ENCODE measurements around the gene BTBD17. TPM values are rescaled to one million over a fixed set of nuclear protein-coding genes. Genes with fewer than 3 reads are reported as not detected.

Gene BTBD17
- total RNA-seq, 2 experiments from 2014 or later, result not detected

DNA sequence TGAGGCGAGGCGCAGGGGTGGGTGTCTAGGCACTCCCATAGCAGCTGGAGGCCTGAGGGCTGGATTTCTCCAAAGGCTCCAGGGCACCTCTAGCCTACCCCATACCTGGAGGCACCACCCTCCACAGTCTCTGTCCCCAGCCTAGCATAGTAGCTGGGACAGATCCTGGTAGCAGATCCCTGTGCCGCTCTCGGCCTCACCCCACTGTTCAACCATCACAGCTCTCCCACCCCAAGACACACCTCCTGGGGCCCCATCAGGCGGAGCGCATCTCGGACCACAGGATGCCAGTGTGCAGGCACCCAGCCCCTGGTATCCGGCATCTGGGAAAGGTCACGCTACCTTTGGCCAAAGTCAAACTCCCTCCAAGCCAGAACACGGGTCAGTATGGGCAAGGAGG is 7.1 kb downstream of the BTBD17 start:
- Mint-ChIP-seq H3K36me3 (ENCODE audit: low read depth) (no peaks in the 10 kb centered on the region), H3K4me1 (ENCODE audit: low read depth) (peaks cover 6% of the 10 kb centered on the region), H3K9me3 (no peaks in the 10 kb centered on the region), H3K27ac (no peak overlapping the region), H3K4me3 (no peak overlapping the region), H3K27me3 (ENCODE audit: low read depth) (peaks cover 45% of the 10 kb centered on the region)
- CTCF ChIA-PET, result interaction anchor here (0.6 to 1.0 kb wide), 3 partner anchors 11 to 268 kb away, joined by 3 to 6 read pairs (median 3); no protein-coding TSS in a partner anchor
- intact Hi-C loops (cut with micrococcal nuclease), result loop anchor here (1.0 kb wide), 2 partner anchors 53 to 144 kb away; no protein-coding TSS in a partner anchor
- DNase-seq, result no peak

GRCh38 chr17:74354123-74354522 is 7.5 kb downstream of the BTBD17 start:
- peaks cover 6% of the 10 kb centered on the region for H3K4me1 Mint-ChIP-seq (ENCODE audit: low read depth)
- no peak overlapping the region for H3K4me3 Mint-ChIP-seq
- intact Hi-C loops (cut with micrococcal nuclease), result loop anchor here (1.0 kb wide), 2 partner anchors 53 to 144 kb away; no protein-coding TSS in a partner anchor
- DNase-seq, result peak; percentile 79
- H3K27me3 Mint-ChIP-seq (ENCODE audit: low read depth), result peaks cover 44% of the 10 kb centered on the region
- H3K9me3 Mint-ChIP-seq, result no peaks in the 10 kb centered on the region
- CTCF ChIA-PET, result interaction anchor here (0.6 to 0.7 kb wide), 2 partner anchors 72 to 268 kb away, joined by 3 to 6 read pairs; no protein-coding TSS in a partner anchor
- no peaks in the 10 kb centered on the region for H3K36me3 Mint-ChIP-seq (ENCODE audit: low read depth)
- H3K27ac Mint-ChIP-seq, result no peak overlapping the region

DNA sequence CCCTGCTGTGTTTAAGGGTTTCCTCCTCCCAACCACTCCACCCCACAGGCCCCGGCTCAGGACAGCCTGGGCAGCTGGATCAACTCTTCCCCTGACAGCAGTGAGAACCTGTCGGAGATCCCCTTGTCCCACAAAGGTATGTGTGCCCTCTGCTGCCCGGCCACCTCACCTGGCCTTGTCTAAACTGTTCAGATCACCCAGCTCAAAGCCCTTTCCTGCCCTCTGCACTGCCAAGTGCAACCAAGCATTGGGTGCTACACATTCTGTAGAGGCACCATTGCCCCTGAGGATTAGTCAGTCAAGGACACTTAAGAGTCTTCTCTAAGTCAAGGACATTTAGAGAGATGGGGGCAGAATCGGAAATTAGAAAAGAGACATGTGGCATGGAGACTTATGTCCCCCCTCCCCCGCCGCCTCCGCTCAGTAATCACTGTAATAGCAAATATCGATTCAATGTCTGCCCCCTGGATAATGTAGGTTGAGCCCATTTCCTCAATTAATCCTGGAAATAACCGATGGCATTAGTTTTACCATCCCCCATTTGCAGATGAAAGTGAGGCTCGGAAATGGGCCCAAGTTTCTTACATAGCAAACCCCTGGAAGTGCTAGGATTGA is 8.1 kb downstream of the BTBD17 start:
- Mint-ChIP-seq H3K36me3 (ENCODE audit: low read depth) (no peaks in the 10 kb centered on the region), H3K4me3 (no peak overlapping the region), H3K4me1 (ENCODE audit: low read depth) (peaks cover 6% of the 10 kb centered on the region), H3K27me3 (ENCODE audit: low read depth) (peaks cover 42% of the 10 kb centered on the region), H3K27ac (no peak overlapping the region), H3K9me3 (no peaks in the 10 kb centered on the region)
- CTCF ChIA-PET, result interaction anchor here (0.7 to 2.8 kb wide), 2 partner anchors 15 to 18 kb away, joined by 4 to 13 read pairs; partner anchors contain the start of gene GPR142
- intact Hi-C loops (cut with micrococcal nuclease), result loop anchor here (1.0 kb wide), 2 partner anchors 52 to 143 kb away; no protein-coding TSS in a partner anchor
- DNase-seq, result no peak

DNA sequence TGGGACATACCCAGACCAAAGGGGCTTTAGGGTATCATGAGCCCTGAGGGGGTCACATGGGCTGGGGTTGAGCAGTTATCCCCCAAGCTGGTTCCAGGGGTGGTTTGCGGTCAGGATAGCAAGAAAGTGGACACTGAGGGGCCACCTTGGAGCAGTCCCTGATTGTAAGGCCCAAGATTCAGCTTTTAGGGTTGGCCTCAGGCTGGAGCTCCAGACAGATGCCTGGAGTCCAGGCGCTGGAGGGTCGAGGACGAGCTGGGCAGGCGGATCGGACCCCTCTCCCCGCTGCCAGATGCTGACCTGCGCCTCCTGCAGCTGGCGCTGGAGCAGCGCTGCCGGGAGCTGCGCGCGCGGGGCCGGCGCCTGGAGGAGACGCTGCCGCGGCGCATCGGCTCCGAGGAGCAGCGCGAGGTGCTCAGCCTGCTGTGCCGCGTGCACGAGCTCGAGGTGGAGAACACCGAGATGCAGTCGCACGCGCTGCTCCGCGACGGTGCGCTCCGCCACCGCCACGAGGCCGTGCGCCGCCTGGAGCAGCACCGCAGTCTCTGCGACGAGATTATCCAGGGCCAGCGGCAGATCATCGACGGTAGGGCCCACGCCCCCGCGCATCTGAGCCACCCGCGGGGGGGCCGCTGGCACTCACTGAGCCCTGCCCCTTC is 10.0 kb downstream of the BTBD17 start:
- intact Hi-C loops (cut with micrococcal nuclease), result no loop called here
- H3K36me3 Mint-ChIP-seq (ENCODE audit: low read depth), result no peaks in the 10 kb centered on the region
- no peaks in the 10 kb centered on the region for H3K9me3 Mint-ChIP-seq
- H3K4me1 Mint-ChIP-seq (ENCODE audit: low read depth), result peaks cover 5% of the 10 kb centered on the region
- H3K4me3 Mint-ChIP-seq, result no peak overlapping the region
- DNase-seq, result no peak
- CTCF ChIA-PET, result interaction anchor here (0.7 to 2.8 kb wide), 7 partner anchors 17 to 215 kb away, joined by 3 to 13 read pairs (median 4); partner anchors contain the start of gene GPR142
- no peak overlapping the region for H3K27ac Mint-ChIP-seq
- H3K27me3 Mint-ChIP-seq (ENCODE audit: low read depth), result peaks cover 38% of the 10 kb centered on the region

DNA sequence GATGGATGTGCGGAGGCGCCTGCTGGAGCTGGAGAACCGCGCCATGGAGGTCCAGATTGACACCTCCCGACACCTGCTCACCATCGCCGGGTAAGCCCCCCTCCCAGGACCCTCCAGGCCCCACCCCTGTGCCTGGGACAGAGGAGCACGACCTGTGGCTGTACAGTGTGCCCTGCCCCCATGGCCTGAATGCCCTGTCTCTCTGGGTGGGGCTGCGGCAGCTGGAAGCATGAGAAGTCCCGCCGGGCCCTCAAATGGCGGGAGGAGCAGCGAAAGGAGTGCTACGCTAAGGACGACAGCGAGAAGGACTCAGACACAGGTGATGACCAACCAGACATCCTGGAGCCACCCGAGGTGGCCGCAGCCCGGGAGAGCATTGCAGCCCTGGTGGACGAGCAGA is 11.2 kb downstream of the BTBD17 start:
- no peak overlapping the region for H3K4me3 Mint-ChIP-seq
- H3K27ac Mint-ChIP-seq, result no peak overlapping the region
- peaks cover 36% of the 10 kb centered on the region for H3K27me3 Mint-ChIP-seq (ENCODE audit: low read depth)
- no peaks in the 10 kb centered on the region for H3K36me3 Mint-ChIP-seq (ENCODE audit: low read depth)
- peaks cover 5% of the 10 kb centered on the region for H3K4me1 Mint-ChIP-seq (ENCODE audit: low read depth)
- intact Hi-C loops (cut with micrococcal nuclease), result no loop called here
- CTCF ChIA-PET, result interaction anchor here (1.9 kb wide), 1 partner anchor 18 kb away, joined by 5 read pairs; no protein-coding TSS in a partner anchor
- H3K9me3 Mint-ChIP-seq, result no peaks in the 10 kb centered on the region
- no peak for DNase-seq

GRCh38 chr17:74349120-74349519 is 12.5 kb downstream of the BTBD17 start:
- H3K4me3 Mint-ChIP-seq, result no peak overlapping the region
- CTCF ChIA-PET, result interaction anchor here (1.9 kb wide), 1 partner anchor 19 kb away, joined by 5 read pairs; no protein-coding TSS in a partner anchor
- H3K27me3 Mint-ChIP-seq (ENCODE audit: low read depth), result peaks cover 26% of the 10 kb centered on the region
- H3K27ac Mint-ChIP-seq, result no peak overlapping the region
- peaks cover 2% of the 10 kb centered on the region for H3K4me1 Mint-ChIP-seq (ENCODE audit: low read depth)
- no peaks in the 10 kb centered on the region for H3K36me3 Mint-ChIP-seq (ENCODE audit: low read depth)
- intact Hi-C loops (cut with micrococcal nuclease), result no loop called here
- DNase-seq, result no peak
- H3K9me3 Mint-ChIP-seq, result no peaks in the 10 kb centered on the region

- no peak for DNase-seq
- no peaks in the 10 kb centered on the region for H3K4me1 Mint-ChIP-seq (ENCODE audit: low read depth)
- H3K4me3 Mint-ChIP-seq, result no peak overlapping the region
- peaks cover 13% of the 10 kb centered on the region for H3K27me3 Mint-ChIP-seq (ENCODE audit: low read depth)
- H3K36me3 Mint-ChIP-seq (ENCODE audit: low read depth), result no peaks in the 10 kb centered on the region
- intact Hi-C loops (cut with micrococcal nuclease), result no loop called here
- no peaks in the 10 kb centered on the region for H3K9me3 Mint-ChIP-seq
- CTCF ChIA-PET, result interaction anchor here (0.7 to 1.2 kb wide), 2 partner anchors 12 to 47 kb away, joined by 3 read pairs; no protein-coding TSS in a partner anchor
- no peak overlapping the region for H3K27ac Mint-ChIP-seq
These were observed 14.0 kb downstream of the BTBD17 start for GRCh38 chr17:74347646-74348045.

DNA sequence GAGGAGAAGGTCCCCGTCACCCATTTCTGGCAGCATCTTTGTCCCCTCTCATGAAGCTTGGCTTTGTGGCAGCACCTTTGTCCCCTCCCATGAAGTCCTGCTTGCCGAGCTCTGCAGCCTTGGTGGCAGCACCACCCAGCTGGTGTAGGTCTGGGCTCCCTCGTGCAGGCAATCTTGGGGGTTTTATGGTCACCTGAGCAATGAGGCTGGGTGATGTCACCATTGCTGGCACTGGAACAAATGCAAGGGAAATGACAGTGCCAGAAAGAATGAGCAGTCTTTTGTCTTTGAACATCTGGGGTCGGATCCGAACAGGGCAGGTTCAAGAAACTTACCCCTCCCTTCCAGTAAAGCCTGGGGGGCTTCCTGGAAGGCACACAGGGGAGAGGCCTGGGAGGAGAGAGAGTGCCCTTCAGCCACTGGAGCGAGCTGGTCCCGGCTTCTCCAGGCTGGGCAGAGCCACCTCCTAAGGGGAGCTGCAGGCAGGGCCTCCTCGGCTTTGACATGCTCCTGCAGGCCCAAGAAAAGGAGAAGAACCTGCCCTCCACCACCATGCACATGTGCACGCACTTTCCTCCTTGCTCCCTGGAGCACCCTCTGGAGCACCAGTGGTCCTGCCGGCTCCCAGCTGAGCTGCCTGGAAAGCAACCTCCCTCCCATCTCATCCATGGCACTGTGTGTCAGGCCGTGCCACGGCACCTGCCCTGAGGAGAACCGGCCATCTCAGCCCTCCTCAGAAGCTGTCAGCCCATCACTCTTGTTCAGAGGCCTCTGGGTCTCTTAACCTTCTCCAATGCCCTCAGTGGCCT is 16.0 kb downstream of the BTBD17 start:
- H3K36me3 Mint-ChIP-seq (ENCODE audit: low read depth), result no peaks in the 10 kb centered on the region
- H3K27ac Mint-ChIP-seq, result no peak overlapping the region
- no peak overlapping the region for H3K4me3 Mint-ChIP-seq
- intact Hi-C loops (cut with micrococcal nuclease), result no loop called here
- CTCF ChIA-PET, result interaction anchor here (2.0 kb wide), 1 partner anchor 22 kb away, joined by 5 read pairs; the partner anchor contains the start of gene GPR142
- DNase-seq, result no peak
- no peaks in the 10 kb centered on the region for H3K9me3 Mint-ChIP-seq
- H3K27me3 Mint-ChIP-seq (ENCODE audit: low read depth), result peaks cover 7% of the 10 kb centered on the region
- no peaks in the 10 kb centered on the region for H3K4me1 Mint-ChIP-seq (ENCODE audit: low read depth)

- Mint-ChIP-seq H3K36me3 (ENCODE audit: low read depth) (no peaks in the 10 kb centered on the region), H3K4me3 (no peak overlapping the region), H3K9me3 (no peaks in the 10 kb centered on the region), H3K27me3 (ENCODE audit: low read depth) (peaks cover 6% of the 10 kb centered on the region), H3K4me1 (ENCODE audit: low read depth) (no peaks in the 10 kb centered on the region), H3K27ac (no peak overlapping the region)
- intact Hi-C loops (cut with micrococcal nuclease), result no loop called here
- CTCF ChIA-PET, result interaction anchor here (2.0 kb wide), 1 partner anchor 23 kb away, joined by 5 read pairs; the partner anchor contains the start of gene GPR142
- DNase-seq, result no peak
These were observed 17.0 kb downstream of the BTBD17 start for GRCh38 chr17:74344658-74345057.

DNA sequence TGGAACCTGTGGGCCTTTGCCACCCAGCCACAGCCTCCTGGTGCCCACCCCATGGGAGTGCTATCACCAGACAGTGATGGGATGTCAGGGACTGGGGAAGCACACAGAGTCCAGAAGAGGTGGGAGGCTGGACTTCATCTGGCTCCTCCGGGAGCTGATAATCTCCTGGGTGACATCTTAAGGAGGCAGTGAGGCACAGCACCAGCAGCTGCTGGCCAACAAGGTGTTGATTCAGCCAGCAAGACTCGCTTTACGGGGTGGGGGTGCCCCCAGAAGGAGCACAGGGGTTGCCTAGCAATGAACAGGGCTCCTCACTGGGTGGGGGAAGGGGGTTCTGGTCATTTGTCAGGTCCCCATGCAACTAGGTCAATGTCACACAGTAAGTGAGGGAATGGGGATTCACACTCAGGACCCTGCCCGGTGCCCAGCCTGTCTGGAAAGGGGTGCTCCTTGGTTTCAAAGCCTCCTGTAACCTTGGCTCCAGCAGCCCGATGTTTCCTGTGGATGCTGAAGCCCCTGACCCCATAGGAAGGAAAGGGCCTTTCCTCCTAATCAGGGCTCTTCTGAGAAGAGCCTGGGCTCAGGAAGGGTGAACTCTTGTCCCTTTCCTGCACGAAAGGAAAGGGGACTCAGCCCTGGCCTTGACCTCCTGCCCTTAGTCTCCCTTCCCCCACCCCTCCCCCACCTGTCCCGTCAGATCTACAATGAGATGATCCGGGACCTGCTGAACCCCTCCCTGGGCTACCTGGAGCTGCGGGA is 18.0 kb downstream of the BTBD17 start:
- Mint-ChIP-seq H3K4me1 (ENCODE audit: low read depth) (no peaks in the 10 kb centered on the region), H3K9me3 (no peaks in the 10 kb centered on the region), H3K27me3 (ENCODE audit: low read depth) (peaks cover 5% of the 10 kb centered on the region), H3K27ac (no peak overlapping the region), H3K4me3 (no peak overlapping the region), H3K36me3 (ENCODE audit: low read depth) (no peaks in the 10 kb centered on the region)
- CTCF ChIA-PET, result no interaction called here
- DNase-seq, result no peak
- intact Hi-C loops (cut with micrococcal nuclease), result no loop called here

DNA sequence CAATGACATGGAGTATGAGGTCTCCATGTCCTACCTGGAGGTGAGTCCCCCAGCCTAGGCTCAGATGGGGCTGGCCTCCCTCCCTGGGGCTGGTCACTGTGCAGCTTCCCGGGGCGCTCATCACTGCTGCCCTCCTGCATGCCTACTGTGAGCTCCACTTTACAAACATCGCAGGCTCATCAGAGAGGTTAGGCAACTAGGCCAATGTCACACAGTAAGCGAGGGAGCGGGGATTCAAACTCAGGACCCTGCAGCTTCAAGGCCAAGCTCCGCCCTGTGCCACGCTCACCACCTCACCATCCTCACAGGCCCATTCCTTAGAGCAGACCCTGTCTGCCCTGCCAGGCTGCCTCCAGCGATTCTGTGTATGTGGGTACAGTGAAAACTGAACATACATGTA is 18.5 kb downstream of the BTBD17 start:
- CTCF ChIA-PET, result no interaction called here
- Mint-ChIP-seq H3K27me3 (ENCODE audit: low read depth) (no peaks in the 10 kb centered on the region), H3K36me3 (ENCODE audit: low read depth) (no peaks in the 10 kb centered on the region), H3K9me3 (no peaks in the 10 kb centered on the region), H3K4me1 (ENCODE audit: low read depth) (no peaks in the 10 kb centered on the region), H3K27ac (no peak overlapping the region), H3K4me3 (no peak overlapping the region)
- DNase-seq, result no peak
- intact Hi-C loops (cut with micrococcal nuclease), result no loop called here
